Fibroblast of lung (primary cell): Measurements from ENCODE around the gene GPN1. TPM values are rescaled to one million over a fixed set of nuclear protein-coding genes. Genes with fewer than 3 reads are reported as not detected.

Source experiments
- DNase-seq, 2 donors: peaks; one replicate each; pipeline versions ENCODE4 v3.0.0 to v3.0.0-alpha.2; 2010; ENCODE audit warnings: low read depth in 2 of 2
- H2AFZ ChIP-seq: 2 replicates; pipeline ENCODE4 v1.5.1; 2012; ENCODE audit warnings: low read length, control low read depth, inconsistent platforms
- H3K27ac ChIP-seq: 2 replicates; pipeline ENCODE4 v1.5.1; 2011; ENCODE audit warnings: low read length, control low read depth; ENCODE audit not compliant: insufficient read depth
- H3K27me3 ChIP-seq: 2 replicates; pipeline ENCODE4 v1.5.1; 2011; ENCODE audit warnings: mild to moderate bottlenecking, low read length; ENCODE audit not compliant: control insufficient read depth, insufficient read depth
- H3K36me3 ChIP-seq: 2 replicates; pipeline ENCODE4 v1.5.1; 2011; ENCODE audit warnings: low read length; ENCODE audit not compliant: control insufficient read depth, insufficient read depth
- H3K4me1 ChIP-seq: 2 replicates; pipeline ENCODE4 v1.5.1; 2011; ENCODE audit warnings: low read length; ENCODE audit not compliant: control insufficient read depth, insufficient read depth; ENCODE audit errors: extremely low read depth
- H3K4me2 ChIP-seq: 2 replicates; pipeline ENCODE4 v1.5.1; 2011; ENCODE audit warnings: low read length, control low read depth; ENCODE audit not compliant: insufficient read depth; ENCODE audit errors: extremely low read depth
- H3K4me3 ChIP-seq, 4 experiments: fragments of 200-600 bp in 1 of 4; sonication (generic) in 1 of 4; replicated peaks in 1 of 4; 2 replicates each; pipeline ENCODE4 v1.5.1; 2011 to 2016; ENCODE audit warnings: low read length in 4 of 4, low read depth in 3 of 4, mild to moderate bottlenecking in 3 of 4, control low read depth in 2 of 4, inconsistent platforms in 1 of 4, mixed read lengths in 1 of 4; ENCODE audit not compliant: insufficient read depth in 1 of 4; ENCODE audit errors: control extremely low read depth in 1 of 4
- H3K79me2 ChIP-seq: 2 replicates; pipeline ENCODE4 v1.5.1; 2012; ENCODE audit warnings: mild to moderate bottlenecking, low read length, inconsistent platforms; ENCODE audit not compliant: control insufficient read depth, insufficient read depth
- H3K9ac ChIP-seq: 2 replicates; pipeline ENCODE4 v1.5.1; 2011; ENCODE audit warnings: mild to moderate bottlenecking, low read length, control low read depth; ENCODE audit not compliant: insufficient read depth
- H3K9me3 ChIP-seq: 2 replicates; pipeline ENCODE4 v1.5.1; 2012; ENCODE audit warnings: low read depth, low read length; ENCODE audit not compliant: control insufficient read depth, insufficient read depth
- H4K20me1 ChIP-seq: 2 replicates; pipeline ENCODE4 v1.5.1; 2011; ENCODE audit warnings: low read length; ENCODE audit not compliant: control insufficient read depth, insufficient read depth; ENCODE audit errors: extremely low read depth
- EZH2 ChIP-seq: IDR thresholded peaks from 2 replicates; pipeline ENCODE4 v1.5.1; 2012; ENCODE audit warnings: low read length, control low read depth, mild to moderate bottlenecking; ENCODE audit errors: missing control alignments
- polyA plus RNA-seq, 2 donors: library from polyadenylated mRNA; depleted of rRNA in 1 of 2; stranded (reverse) in 1 of 2; unstranded in 1 of 2; fragments of >200 nt; gene quantifications; 2 replicates each; pipeline ENCODE4 v1.2.1, GENCODE V29; 2011 to 2012; ENCODE audit warnings: missing spikeins in 1 of 2
- total RNA-seq: library from RNA; depleted of rRNA; stranded (reverse); fragments of >200 nt; gene quantifications from 2 replicates; pipeline ENCODE4 v1.2.1, GENCODE V29; 2014
- TF ChIP-seq, protein P1 (sequence below), 2 donors: IDR thresholded peaks in 1 of 2; conservative IDR thresholded peaks in 1 of 2; 1 replicate in 1 of 2; 2 replicates in 1 of 2; pipeline ENCODE4 v1.5.1; 2011 to 2012; ENCODE audit warnings: low read length in 2 of 2, control low read depth in 1 of 2, inconsistent platforms in 1 of 2, low read depth in 1 of 2, mild to moderate bottlenecking in 1 of 2

GPN1 gene
- total and polyA plus RNA-seq, 2 donors (not counting 1 experiment from before 2014, with no cell fraction given): 34.5 to 60.9 TPM

- no peaks in the 10 kb centered on the region for H3K27me3 ChIP-seq
- H3K27ac ChIP-seq: no peak overlapping the region
- no peak overlapping the region for H3K9ac ChIP-seq
- no peaks in the 10 kb centered on the region for H3K79me2 ChIP-seq
- peaks cover 10% of the 10 kb centered on the region for H3K36me3 ChIP-seq
- H3K4me3 ChIP-seq: no peak overlapping the region
- no peak for TF ChIP-seq EZH2
- TF ChIP-seq, protein P1, sequence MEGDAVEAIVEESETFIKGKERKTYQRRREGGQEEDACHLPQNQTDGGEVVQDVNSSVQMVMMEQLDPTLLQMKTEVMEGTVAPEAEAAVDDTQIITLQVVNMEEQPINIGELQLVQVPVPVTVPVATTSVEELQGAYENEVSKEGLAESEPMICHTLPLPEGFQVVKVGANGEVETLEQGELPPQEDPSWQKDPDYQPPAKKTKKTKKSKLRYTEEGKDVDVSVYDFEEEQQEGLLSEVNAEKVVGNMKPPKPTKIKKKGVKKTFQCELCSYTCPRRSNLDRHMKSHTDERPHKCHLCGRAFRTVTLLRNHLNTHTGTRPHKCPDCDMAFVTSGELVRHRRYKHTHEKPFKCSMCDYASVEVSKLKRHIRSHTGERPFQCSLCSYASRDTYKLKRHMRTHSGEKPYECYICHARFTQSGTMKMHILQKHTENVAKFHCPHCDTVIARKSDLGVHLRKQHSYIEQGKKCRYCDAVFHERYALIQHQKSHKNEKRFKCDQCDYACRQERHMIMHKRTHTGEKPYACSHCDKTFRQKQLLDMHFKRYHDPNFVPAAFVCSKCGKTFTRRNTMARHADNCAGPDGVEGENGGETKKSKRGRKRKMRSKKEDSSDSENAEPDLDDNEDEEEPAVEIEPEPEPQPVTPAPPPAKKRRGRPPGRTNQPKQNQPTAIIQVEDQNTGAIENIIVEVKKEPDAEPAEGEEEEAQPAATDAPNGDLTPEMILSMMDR (conservative IDR thresholded peaks at IDR 0.05 in 1 of 2, IDR thresholded peaks at IDR 0.05 in 1 of 2; ENCODE audit: low read depth in 1 of 2, low read length in 2 of 2): no peak
- no peak overlapping the region for H2AFZ ChIP-seq
- no peaks in the 10 kb centered on the region for H3K4me1 ChIP-seq
- DNase-seq: peak; percentile 52 to 96
- H3K4me2 ChIP-seq: no peak overlapping the region
- H3K9me3 ChIP-seq: no peaks in the 10 kb centered on the region
- H4K20me1 ChIP-seq: no peaks in the 10 kb centered on the region
These were observed 26.5 kb downstream of the GPN1 start for GRCh38 chr2:27655155-27655951.

GRCh38 chr2:27661371-27661770 is 32.5 kb downstream of the GPN1 start:
- H3K4me3 ChIP-seq: no peak overlapping the region

More at GRCh38 chr2:27661371-27661770, 32.5 kb downstream of the GPN1 start:
- H3K9me3 ChIP-seq: no peaks in the 10 kb centered on the region
- H3K36me3 ChIP-seq: peaks cover 6% of the 10 kb centered on the region
- H3K79me2 ChIP-seq: peaks cover 32% of the 10 kb centered on the region
- TF ChIP-seq, protein P1 (conservative IDR thresholded peaks at IDR 0.05 in 1 of 2, IDR thresholded peaks at IDR 0.05 in 1 of 2; ENCODE audit: low read depth in 1 of 2, low read length in 2 of 2): no peak
- TF ChIP-seq EZH2: no peak
- no peak overlapping the region for H3K9ac ChIP-seq
- no peak for DNase-seq
- H3K4me2 ChIP-seq: no peak overlapping the region
- H3K4me1 ChIP-seq: peaks cover 11% of the 10 kb centered on the region
- H3K27me3 ChIP-seq: no peaks in the 10 kb centered on the region
- no peaks in the 10 kb centered on the region for H4K20me1 ChIP-seq
- no peak overlapping the region for H2AFZ ChIP-seq
- no peak overlapping the region for H3K27ac ChIP-seq
